ENCODE measurements around the gene HNRNPA0. TPM values are rescaled to one million over a fixed set of nuclear protein-coding genes. Genes with fewer than 3 reads are reported as not detected.

HNRNPA0 gene
- total and polyA plus RNA-seq, 5 donors, result 16.7 to 26.7 (median 19.5) TPM

GRCh38 chr5:137724251-137724650 lies 29.9 kb downstream of the HNRNPA0 start:
- 84% methylated on average over 2 of the region's 2 CpGs for WGBS
- no peak overlapping the region for H3K27ac ChIP-seq (ENCODE audit: low read length)
- intact Hi-C loops (cut with DNase I), result no loop called here

GRCh38 chr5:137718611-137719010 lies 35.6 kb downstream of the HNRNPA0 start:
- ATAC-seq (no peak), DNase-seq (no peak)
- intact Hi-C loops (cut with DNase I), result no loop called here
- H3K4me1 ChIP-seq (ENCODE audit: control insufficient read depth, insufficient read depth, low read length), result no peaks in the 10 kb centered on the region
- no peaks in the 10 kb centered on the region for H3K9me3 ChIP-seq (ENCODE audit: control insufficient read depth, low read length)
- no peaks in the 10 kb centered on the region for H3K27me3 ChIP-seq (ENCODE audit: control insufficient read depth, insufficient read depth)
- H3K4me3 ChIP-seq (ENCODE audit: low read length), result no peak overlapping the region
- H3K27ac ChIP-seq (ENCODE audit: low read length), result no peak overlapping the region

More at GRCh38 chr5:137724251-137724650, 29.9 kb downstream of the HNRNPA0 start:
- H3K4me3 ChIP-seq (ENCODE audit: low read length), result no peak overlapping the region
- no peaks in the 10 kb centered on the region for H3K27me3 ChIP-seq (ENCODE audit: control insufficient read depth, insufficient read depth)
- DNase-seq (no peak), ATAC-seq (no peak)
- no peaks in the 10 kb centered on the region for H3K9me3 ChIP-seq (ENCODE audit: control insufficient read depth, low read length)
- no peaks in the 10 kb centered on the region for H3K4me1 ChIP-seq (ENCODE audit: control insufficient read depth, insufficient read depth, low read length)

GRCh38 chr5:137716337-137716736 lies 37.8 kb downstream of the HNRNPA0 start:
- DNase-seq, result no peak
- 97% methylated on average over 3 of the region's 3 CpGs for WGBS
- H3K27me3 ChIP-seq (ENCODE audit: control insufficient read depth, insufficient read depth), result no peaks in the 10 kb centered on the region
- no peak for ATAC-seq
- intact Hi-C loops (cut with DNase I), result no loop called here
- H3K9me3 ChIP-seq (ENCODE audit: control insufficient read depth, low read length), result no peaks in the 10 kb centered on the region
- H3K27ac ChIP-seq (ENCODE audit: low read length), result no peak overlapping the region
- no peak overlapping the region for H3K4me3 ChIP-seq (ENCODE audit: low read length)
- peaks cover under 1% of the 10 kb centered on the region for H3K4me1 ChIP-seq (ENCODE audit: control insufficient read depth, insufficient read depth, low read length)

GRCh38 chr5:137715456-137715855 lies 38.7 kb downstream of the HNRNPA0 start:
- peaks cover 2% of the 10 kb centered on the region for H3K4me1 ChIP-seq (ENCODE audit: control insufficient read depth, insufficient read depth, low read length)
- DNase-seq (no peak), ATAC-seq (no peak)
- 98% methylated on average over 1 of the region's 1 CpG for WGBS
- H3K27ac ChIP-seq (ENCODE audit: low read length), result no peak overlapping the region
- intact Hi-C loops (cut with DNase I), result no loop called here
- H3K27me3 ChIP-seq (ENCODE audit: control insufficient read depth, insufficient read depth), result no peaks in the 10 kb centered on the region
- no peak overlapping the region for H3K4me3 ChIP-seq (ENCODE audit: low read length)
- H3K9me3 ChIP-seq (ENCODE audit: control insufficient read depth, low read length), result no peaks in the 10 kb centered on the region

DNA sequence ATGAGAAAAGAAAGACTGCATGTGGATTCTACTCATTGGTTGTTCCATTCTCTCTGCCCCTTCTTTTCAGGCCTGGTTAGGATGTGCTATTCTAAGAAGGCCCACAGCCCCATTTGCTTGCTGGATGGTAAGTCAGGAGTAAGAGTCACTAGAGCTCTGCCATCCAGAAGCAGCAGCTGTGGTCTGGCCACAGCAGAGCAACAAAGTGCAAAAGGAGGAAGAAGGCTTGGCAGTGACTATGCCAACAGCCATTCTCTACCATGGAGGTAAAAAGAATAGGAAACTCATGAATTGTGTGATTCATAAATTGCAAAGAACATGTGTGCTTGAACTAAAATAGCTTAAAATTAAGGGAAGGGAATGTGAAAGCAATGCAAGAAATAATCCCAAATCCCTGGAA lies 39.2 kb downstream of the HNRNPA0 start:
- ATAC-seq, result no peak
- no peak for DNase-seq
- intact Hi-C loops (cut with DNase I), result no loop called here
- no peak overlapping the region for H3K27ac ChIP-seq (ENCODE audit: low read length)
- no peaks in the 10 kb centered on the region for H3K27me3 ChIP-seq (ENCODE audit: control insufficient read depth, insufficient read depth)
- no peaks in the 10 kb centered on the region for H3K9me3 ChIP-seq (ENCODE audit: control insufficient read depth, low read length)
- H3K4me3 ChIP-seq (ENCODE audit: low read length), result no peak overlapping the region
- H3K4me1 ChIP-seq (ENCODE audit: control insufficient read depth, insufficient read depth, low read length), result peaks cover 2% of the 10 kb centered on the region

DNA sequence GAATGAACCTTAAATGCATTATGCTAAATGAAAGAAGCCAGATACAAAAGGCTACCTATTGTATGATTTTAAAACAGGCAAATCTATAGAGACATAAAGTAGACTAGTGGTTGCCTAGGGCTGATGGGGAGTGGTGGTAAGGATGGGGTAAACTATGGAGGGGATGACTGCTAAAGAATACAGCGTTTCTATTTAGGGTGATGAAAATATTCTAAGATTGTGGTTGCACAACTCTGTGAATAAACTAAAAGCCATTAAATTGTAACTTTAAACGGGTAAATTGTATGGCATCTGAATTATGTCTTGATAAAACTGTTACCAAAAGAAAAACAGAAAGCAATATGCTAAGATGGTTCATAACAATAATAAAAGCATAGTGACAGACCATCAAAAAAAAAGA lies 39.7 kb downstream of the HNRNPA0 start:
- intact Hi-C loops (cut with DNase I), result no loop called here
- no peaks in the 10 kb centered on the region for H3K27me3 ChIP-seq (ENCODE audit: control insufficient read depth, insufficient read depth)
- H3K9me3 ChIP-seq (ENCODE audit: control insufficient read depth, low read length), result no peaks in the 10 kb centered on the region
- peaks cover 6% of the 10 kb centered on the region for H3K4me1 ChIP-seq (ENCODE audit: control insufficient read depth, insufficient read depth, low read length)
- ATAC-seq (no peak), DNase-seq (no peak)
- no peak overlapping the region for H3K27ac ChIP-seq (ENCODE audit: low read length)
- WGBS, result 81% methylated on average over 2 of the region's 2 CpGs
- H3K4me3 ChIP-seq (ENCODE audit: low read length), result no peak overlapping the region

DNA sequence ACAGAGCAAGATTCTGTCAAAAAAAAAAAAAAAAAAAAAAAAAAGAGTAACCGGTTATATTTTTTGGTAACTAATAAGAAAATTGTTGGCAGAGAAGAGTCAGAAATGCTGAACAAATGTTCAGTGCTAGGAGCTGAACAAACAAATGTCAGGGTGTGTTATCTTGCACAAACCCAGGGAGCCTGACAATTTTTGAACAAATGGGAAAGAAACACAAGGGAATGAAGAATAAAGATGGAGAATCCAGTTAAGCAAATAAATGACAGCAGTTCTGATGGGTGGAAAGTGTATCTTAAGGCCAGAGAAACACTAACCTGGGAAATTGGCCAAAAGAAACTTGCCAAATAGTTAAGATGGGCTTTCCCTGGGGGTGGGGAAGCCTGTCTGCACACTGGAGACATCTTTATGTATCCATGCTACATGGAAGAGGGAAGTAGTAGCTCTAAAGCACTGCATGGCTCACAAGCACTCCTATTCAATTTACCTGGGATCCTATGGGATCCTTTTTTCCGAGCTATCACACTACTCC lies 42.0 kb downstream of the HNRNPA0 start:
- H3K27me3 ChIP-seq (ENCODE audit: control insufficient read depth, insufficient read depth), result no peaks in the 10 kb centered on the region
- no peak overlapping the region for H3K27ac ChIP-seq (ENCODE audit: low read length)
- ATAC-seq (peak; percentile 49 to 77), DNase-seq (no peak)
- H3K4me1 ChIP-seq (ENCODE audit: control insufficient read depth, insufficient read depth, low read length), result peaks cover 14% of the 10 kb centered on the region
- H3K4me3 ChIP-seq (ENCODE audit: low read length), result no peak overlapping the region
- no peaks in the 10 kb centered on the region for H3K9me3 ChIP-seq (ENCODE audit: control insufficient read depth, low read length)
- intact Hi-C loops (cut with DNase I), result no loop called here
- WGBS, result 71% methylated on average over 2 of the region's 2 CpGs

GRCh38 chr5:137710086-137710485 lies 44.1 kb downstream of the HNRNPA0 start:
- ATAC-seq (no peak), DNase-seq (no peak)
- Histone ChIP-seq H3K9me3 (ENCODE audit: control insufficient read depth, low read length) (no peaks in the 10 kb centered on the region), H3K27ac (ENCODE audit: low read length) (no peak overlapping the region), H3K4me3 (ENCODE audit: low read length) (no peak overlapping the region), H3K4me1 (ENCODE audit: control insufficient read depth, insufficient read depth, low read length) (peaks cover 14% of the 10 kb centered on the region), H3K27me3 (ENCODE audit: control insufficient read depth, insufficient read depth) (no peaks in the 10 kb centered on the region)
- intact Hi-C loops (cut with DNase I), result no loop called here
- WGBS, result 83% methylated on average over 5 of the region's 5 CpGs

- no peaks in the 10 kb centered on the region for H3K27me3 ChIP-seq (ENCODE audit: control insufficient read depth, insufficient read depth)
- peaks cover 14% of the 10 kb centered on the region for H3K4me1 ChIP-seq (ENCODE audit: control insufficient read depth, insufficient read depth, low read length)
- H3K27ac ChIP-seq (ENCODE audit: low read length), result no peak overlapping the region
- peak in 1 of 3 donors; percentile 47 for DNase-seq
- 93% methylated on average over 3 of the region's 3 CpGs for WGBS
- H3K9me3 ChIP-seq (ENCODE audit: control insufficient read depth, low read length), result no peaks in the 10 kb centered on the region
- H3K4me3 ChIP-seq (ENCODE audit: low read length), result no peak overlapping the region
- intact Hi-C loops (cut with DNase I), result no loop called here
- ATAC-seq, result no peak
These were observed 45.2 kb downstream of the HNRNPA0 start for GRCh38 chr5:137708796-137709559.

- Histone ChIP-seq H3K9me3 (ENCODE audit: control insufficient read depth, low read length) (no peaks in the 10 kb centered on the region), H3K4me1 (ENCODE audit: control insufficient read depth, insufficient read depth, low read length) (peaks cover 14% of the 10 kb centered on the region), H3K27me3 (ENCODE audit: control insufficient read depth, insufficient read depth) (no peaks in the 10 kb centered on the region), H3K4me3 (ENCODE audit: low read length) (no peak overlapping the region), H3K27ac (ENCODE audit: low read length) (no peak overlapping the region)
- WGBS, result 85% methylated on average over 1 of the region's 1 CpG
- DNase-seq, result no peak
- ATAC-seq, result no peak
- intact Hi-C loops (cut with DNase I), result no loop called here
These were observed 46.1 kb downstream of the HNRNPA0 start for GRCh38 chr5:137708062-137708461.

GRCh38 chr5:137706841-137707240 lies 47.3 kb downstream of the HNRNPA0 start:
- peaks cover 14% of the 10 kb centered on the region for H3K4me1 ChIP-seq (ENCODE audit: control insufficient read depth, insufficient read depth, low read length)
- 79% methylated on average over 2 of the region's 2 CpGs for WGBS
- intact Hi-C loops (cut with DNase I), result no loop called here
- no peak overlapping the region for H3K4me3 ChIP-seq (ENCODE audit: low read length)
- ATAC-seq, result no peak
- H3K27me3 ChIP-seq (ENCODE audit: control insufficient read depth, insufficient read depth), result no peaks in the 10 kb centered on the region
- no peak for DNase-seq
- no peak overlapping the region for H3K27ac ChIP-seq (ENCODE audit: low read length)
- no peaks in the 10 kb centered on the region for H3K9me3 ChIP-seq (ENCODE audit: control insufficient read depth, low read length)

DNA sequence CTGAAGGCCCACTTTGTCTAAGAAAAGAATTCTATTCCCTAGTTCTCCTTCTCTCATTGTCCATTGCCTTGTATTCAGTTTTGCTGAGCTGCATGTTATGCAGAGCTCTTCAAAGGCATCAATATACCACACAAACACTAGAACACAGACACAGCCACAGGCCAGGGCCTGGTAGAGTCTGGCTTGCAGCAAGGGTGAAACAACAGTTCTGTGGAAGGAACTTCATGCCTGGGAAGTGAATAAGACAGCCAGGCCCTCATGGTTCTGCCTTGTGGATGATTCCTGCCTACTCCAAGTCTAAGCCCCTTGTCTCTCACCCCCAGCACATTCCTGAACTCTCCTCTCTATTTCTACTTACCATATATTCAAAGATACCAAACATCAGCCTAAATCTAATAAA lies 49.1 kb downstream of the HNRNPA0 start:
- Histone ChIP-seq H3K9me3 (ENCODE audit: control insufficient read depth, low read length) (no peaks in the 10 kb centered on the region), H3K4me3 (ENCODE audit: low read length) (no peak overlapping the region), H3K4me1 (ENCODE audit: control insufficient read depth, insufficient read depth, low read length) (peaks cover 12% of the 10 kb centered on the region), H3K27ac (ENCODE audit: low read length) (no peak overlapping the region), H3K27me3 (ENCODE audit: control insufficient read depth, insufficient read depth) (no peaks in the 10 kb centered on the region)
- intact Hi-C loops (cut with DNase I), result no loop called here
- no peak for ATAC-seq
- no peak for DNase-seq
